CD4-positive, CD25-positive, alpha-beta regulatory T cell (primary cell): ENCODE results near the gene AGBL1. TPM values are rescaled to one million over a fixed set of nuclear protein-coding genes. Genes with fewer than 3 reads are reported as not detected.

Experiments used
- ATAC-seq, 2 donors: fragments of 150-1000 bp; cut with Tn5 transposase; one replicate each; pipeline ENCODE4 v1.10.0; 2021; ENCODE audit warnings: low read depth in 2 of 2, moderate number of reproducible peaks in 2 of 2, moderate library complexity in 1 of 2
- DNase-seq, 3 donors: peaks; one replicate each; pipeline versions ENCODE4 v3.0.0 to v3.0.0-alpha.2; 2012 to 2022; ENCODE audit warnings: mixed read lengths in 1 of 3
- H3K27ac ChIP-seq: one replicate; pipeline ENCODE4 v1.7.0; 2013; ENCODE audit warnings: mild to moderate bottlenecking, low read length; ENCODE audit not compliant: insufficient read depth, poor library complexity, severe bottlenecking
- H3K27me3 ChIP-seq: one replicate; pipeline ENCODE4 v1.7.0; 2013; ENCODE audit warnings: low read length; ENCODE audit not compliant: control insufficient read depth, insufficient read depth
- H3K36me3 ChIP-seq: one replicate; pipeline ENCODE4 v1.7.0; 2013; ENCODE audit warnings: mild to moderate bottlenecking, low read length, moderate library complexity; ENCODE audit not compliant: control insufficient read depth, insufficient read depth
- H3K4me1 ChIP-seq: 2 replicates; pipeline ENCODE4 v1.7.0; 2013; ENCODE audit warnings: mild to moderate bottlenecking, low read length; ENCODE audit not compliant: insufficient read depth, control insufficient read depth, poor library complexity, severe bottlenecking
- H3K4me3 ChIP-seq: one replicate; pipeline ENCODE4 v1.7.0; 2013; ENCODE audit warnings: low read depth, mild to moderate bottlenecking, low read length, moderate library complexity
- H3K9me3 ChIP-seq, 2 experiments: 1 replicate in 1 of 2; 2 replicates in 1 of 2; pipeline ENCODE4 v1.7.0; 2013; ENCODE audit warnings: low read length in 2 of 2, mild to moderate bottlenecking in 1 of 2, moderate library complexity in 1 of 2; ENCODE audit not compliant: control insufficient read depth in 2 of 2
- H3K27ac Mint-ChIP-seq, 3 donors: one replicate each; pipeline ENCODE4 v1.8.0; 2020 to 2022; ENCODE audit warnings: mild to moderate bottlenecking in 3 of 3, mixed read lengths in 3 of 3, moderate library complexity in 2 of 3
- H3K27me3 Mint-ChIP-seq: one replicate; pipeline ENCODE4 v1.8.0; 2022; ENCODE audit warnings: mild to moderate bottlenecking, mixed read lengths
- H3K36me3 Mint-ChIP-seq: one replicate; pipeline ENCODE4 v1.8.0; 2020; ENCODE audit warnings: mixed read lengths
- H3K4me1 Mint-ChIP-seq, 4 donors: one replicate each; pipeline ENCODE4 v1.8.0; 2020 to 2022; ENCODE audit warnings: mixed read lengths in 4 of 4, mild to moderate bottlenecking in 1 of 4
- H3K4me3 Mint-ChIP-seq, 4 donors: one replicate each; pipeline ENCODE4 v1.8.0; 2020 to 2022; ENCODE audit warnings: mild to moderate bottlenecking in 4 of 4, mixed read lengths in 4 of 4, moderate library complexity in 3 of 4
- H3K9me3 Mint-ChIP-seq, 7 donors: one replicate each; pipeline ENCODE4 v1.8.0; 2020 to 2022; ENCODE audit warnings: mixed read lengths in 7 of 7, mild to moderate bottlenecking in 3 of 7, moderate library complexity in 2 of 7
- polyA plus RNA-seq, 4 donors: library from polyadenylated mRNA; unstranded; fragments of 300-500 nt; fragmentation: Illumina TruSeq; gene quantifications; one replicate each; pipeline ENCODE4 v1.2.3, GENCODE V29; 2021
- total RNA-seq: library from RNA; stranded (reverse); gene quantifications from one replicate; pipeline ENCODE4 v1.2.3, GENCODE V29; 2022

AGBL1 gene
- total and polyA plus RNA-seq, 5 donors from 2014 or later, result not detected

GRCh38 chr15:86044981-86045380, 34.7 kb upstream of the AGBL1 start:
- Histone ChIP-seq H3K9me3 (no peaks in the 10 kb centered on the region), H3K4me3 (no peak overlapping the region), H3K36me3 (no peaks in the 10 kb centered on the region), H3K27ac (no peak overlapping the region), H3K4me1 (no peaks in the 10 kb centered on the region), H3K27me3 (no peaks in the 10 kb centered on the region)
- DNase-seq, result peak in 1 of 3 donors; percentile 3
- Mint-ChIP-seq H3K27me3 (peaks cover 8% of the 10 kb centered on the region), H3K4me1 (no peaks in the 10 kb centered on the region), H3K27ac (no peak overlapping the region), H3K9me3 (peaks cover 0 to 2% (median 0%) of the 10 kb centered on the region in 7 donors), H3K36me3 (no peaks in the 10 kb centered on the region), H3K4me3 (no peak overlapping the region)
- no peak for ATAC-seq

- H3K27me3 Mint-ChIP-seq, result peaks cover 4% of the 10 kb centered on the region
- H3K4me1 Mint-ChIP-seq, result no peaks in the 10 kb centered on the region
- H3K4me1 ChIP-seq, result no peaks in the 10 kb centered on the region
- no peaks in the 10 kb centered on the region for H3K9me3 ChIP-seq
- H3K27ac ChIP-seq, result no peak overlapping the region
- DNase-seq (no peak), ATAC-seq (no peak)
- H3K4me3 ChIP-seq, result no peak overlapping the region
- no peak overlapping the region for H3K4me3 Mint-ChIP-seq
- peaks cover 3% of the 10 kb centered on the region for H3K27me3 ChIP-seq
- peaks cover 0 to 4% (median 0%) of the 10 kb centered on the region in 7 donors for H3K9me3 Mint-ChIP-seq
- H3K36me3 ChIP-seq, result no peaks in the 10 kb centered on the region
- H3K36me3 Mint-ChIP-seq, result no peaks in the 10 kb centered on the region
- H3K27ac Mint-ChIP-seq, result no peak overlapping the region
These were observed 25.3 kb upstream of the AGBL1 start for GRCh38 chr15:86054338-86054737.

GRCh38 chr15:86055688-86056087, 24.0 kb upstream of the AGBL1 start:
- Mint-ChIP-seq H3K4me1 (no peaks in the 10 kb centered on the region), H3K4me3 (no peak overlapping the region), H3K27ac (no peak overlapping the region), H3K27me3 (peaks cover 4% of the 10 kb centered on the region), H3K36me3 (no peaks in the 10 kb centered on the region), H3K9me3 (peaks cover 0 to 4% (median 0%) of the 10 kb centered on the region in 7 donors)
- DNase-seq (no peak), ATAC-seq (no peak)
- H3K4me1 ChIP-seq, result no peaks in the 10 kb centered on the region
- no peaks in the 10 kb centered on the region for H3K36me3 ChIP-seq
- no peak overlapping the region for H3K4me3 ChIP-seq
- no peak overlapping the region for H3K27ac ChIP-seq
- H3K27me3 ChIP-seq, result peaks cover 3% of the 10 kb centered on the region
- H3K9me3 ChIP-seq, result no peaks in the 10 kb centered on the region

GRCh38 chr15:86059851-86060250, 19.8 kb upstream of the AGBL1 start:
- no peaks in the 10 kb centered on the region for H3K9me3 Mint-ChIP-seq
- no peak overlapping the region for H3K4me3 Mint-ChIP-seq
- H3K27ac ChIP-seq, result no peak overlapping the region
- H3K4me1 Mint-ChIP-seq, result no peaks in the 10 kb centered on the region
- H3K36me3 Mint-ChIP-seq, result no peaks in the 10 kb centered on the region
- no peak for DNase-seq
- H3K4me1 ChIP-seq, result no peaks in the 10 kb centered on the region
- no peaks in the 10 kb centered on the region for H3K36me3 ChIP-seq
- no peaks in the 10 kb centered on the region for H3K9me3 ChIP-seq
- H3K4me3 ChIP-seq, result no peak overlapping the region
- no peak overlapping the region for H3K27ac Mint-ChIP-seq
- peaks cover 4% of the 10 kb centered on the region for H3K27me3 Mint-ChIP-seq
- H3K27me3 ChIP-seq, result no peaks in the 10 kb centered on the region
- ATAC-seq, result no peak

- Mint-ChIP-seq H3K4me1 (no peaks in the 10 kb centered on the region), H3K36me3 (no peaks in the 10 kb centered on the region), H3K4me3 (no peak overlapping the region), H3K27me3 (peaks cover 3% of the 10 kb centered on the region), H3K27ac (no peak overlapping the region), H3K9me3 (no peaks in the 10 kb centered on the region)
- Histone ChIP-seq H3K36me3 (no peaks in the 10 kb centered on the region), H3K9me3 (no peaks in the 10 kb centered on the region), H3K27ac (no peak overlapping the region), H3K4me3 (no peak overlapping the region), H3K27me3 (no peaks in the 10 kb centered on the region), H3K4me1 (no peaks in the 10 kb centered on the region)
- DNase-seq (no peak), ATAC-seq (no peak)
These were observed 19.0 kb upstream of the AGBL1 start for GRCh38 chr15:86060674-86061073.

GRCh38 chr15:86061581-86061980, 18.1 kb upstream of the AGBL1 start:
- Mint-ChIP-seq H3K27ac (peak overlapping the region in 1 of 3 donors; percentile 67), H3K9me3 (no peaks in the 10 kb centered on the region), H3K4me1 (no peaks in the 10 kb centered on the region), H3K27me3 (no peaks in the 10 kb centered on the region), H3K4me3 (no peak overlapping the region), H3K36me3 (no peaks in the 10 kb centered on the region)
- no peak for ATAC-seq
- no peak overlapping the region for H3K27ac ChIP-seq
- no peaks in the 10 kb centered on the region for H3K4me1 ChIP-seq
- H3K27me3 ChIP-seq, result no peaks in the 10 kb centered on the region
- H3K36me3 ChIP-seq, result no peaks in the 10 kb centered on the region
- H3K9me3 ChIP-seq, result no peaks in the 10 kb centered on the region
- no peak overlapping the region for H3K4me3 ChIP-seq
- DNase-seq, result no peak

GRCh38 chr15:86062646-86063243, 16.9 kb upstream of the AGBL1 start:
- ATAC-seq (no peak), DNase-seq (no peak)
- H3K4me1 Mint-ChIP-seq, result no peaks in the 10 kb centered on the region
- H3K27me3 ChIP-seq, result no peaks in the 10 kb centered on the region
- no peak overlapping the region for H3K4me3 ChIP-seq
- no peak overlapping the region for H3K4me3 Mint-ChIP-seq
- H3K9me3 Mint-ChIP-seq, result peaks cover 0 to 10% (median 4%) of the 10 kb centered on the region in 7 donors
- peaks cover 4% of the 10 kb centered on the region for H3K27me3 Mint-ChIP-seq
- H3K27ac Mint-ChIP-seq, result no peak overlapping the region
- H3K36me3 Mint-ChIP-seq, result no peaks in the 10 kb centered on the region
- no peaks in the 10 kb centered on the region for H3K4me1 ChIP-seq
- no peaks in the 10 kb centered on the region for H3K36me3 ChIP-seq
- H3K27ac ChIP-seq, result no peak overlapping the region
- H3K9me3 ChIP-seq, result peaks cover 0 to 1% of the 10 kb centered on the region in 2 experiments

- Histone ChIP-seq H3K36me3 (no peaks in the 10 kb centered on the region), H3K4me1 (no peaks in the 10 kb centered on the region), H3K27me3 (no peaks in the 10 kb centered on the region), H3K9me3 (peaks cover 0 to 1% of the 10 kb centered on the region in 2 experiments), H3K27ac (no peak overlapping the region), H3K4me3 (no peak overlapping the region)
- no peaks in the 10 kb centered on the region for H3K36me3 Mint-ChIP-seq
- peaks cover 0 to 10% (median 4%) of the 10 kb centered on the region in 7 donors for H3K9me3 Mint-ChIP-seq
- no peaks in the 10 kb centered on the region for H3K4me1 Mint-ChIP-seq
- H3K4me3 Mint-ChIP-seq, result no peak overlapping the region
- ATAC-seq (no peak), DNase-seq (no peak)
- H3K27me3 Mint-ChIP-seq, result peaks cover 4% of the 10 kb centered on the region
- H3K27ac Mint-ChIP-seq, result no peak overlapping the region
These were observed 16.1 kb upstream of the AGBL1 start for GRCh38 chr15:86063356-86064095.
